WTC11 (cell line): ENCODE measurements around the gene ETS1.

Experiments used
- CREB1 ChIP-seq: sonication (generic); formaldehyde crosslinking; IDR thresholded peaks from 2 replicates; pipeline ENCODE4 v1.8.0; 2023; ENCODE audit warnings: mild to moderate bottlenecking, missing genetic modification reagents
- EMX1 ChIP-seq: fragments of 250-450 bp; sonication (Bioruptor Pico); IDR thresholded peaks from 2 replicates; pipeline ENCODE4 v1.8.0; 2021; ENCODE audit warnings: mild to moderate bottlenecking
- FOXJ3 ChIP-seq: sonication (generic); formaldehyde crosslinking; IDR thresholded peaks from 2 replicates; pipeline ENCODE4 v1.9.0; 2021; ENCODE audit warnings: missing genetic modification reagents, mild to moderate bottlenecking, borderline replicate concordance
- FOXP1 ChIP-seq: sonication (generic); formaldehyde crosslinking; IDR thresholded peaks from 2 replicates; pipeline ENCODE4 v1.8.0; 2022; ENCODE audit warnings: missing genetic modification reagents, mild to moderate bottlenecking, moderate library complexity, borderline replicate concordance
- JUN ChIP-seq: sonication (generic); formaldehyde crosslinking; IDR thresholded peaks from 2 replicates; pipeline ENCODE4 v1.8.0; 2023; ENCODE audit warnings: mild to moderate bottlenecking, missing genetic modification reagents
- MXD4 ChIP-seq: fragments of 250-450 bp; sonication (Bioruptor Pico); IDR thresholded peaks from 2 replicates; pipeline ENCODE4 v1.8.0; 2021; ENCODE audit warnings: mild to moderate bottlenecking, moderate library complexity, borderline replicate concordance
- SOX15 ChIP-seq: fragments of 250-450 bp; sonication (Bioruptor Pico); IDR thresholded peaks from 2 replicates; pipeline ENCODE4 v1.9.0; 2021; ENCODE audit warnings: mild to moderate bottlenecking
- ZNF232 ChIP-seq: sonication (generic); formaldehyde crosslinking; IDR thresholded peaks from 2 replicates; pipeline ENCODE4 v1.8.0; 2022; ENCODE audit warnings: mild to moderate bottlenecking, missing genetic modification reagents
- ZNF396 ChIP-seq: fragments of 250-450 bp; sonication (Bioruptor Pico); IDR thresholded peaks from 2 replicates; pipeline ENCODE4 v1.8.0; 2021; ENCODE audit warnings: mild to moderate bottlenecking, moderate library complexity, borderline replicate concordance
- TF ChIP-seq, protein P1 (sequence below): sonication (generic); formaldehyde crosslinking; IDR thresholded peaks from 2 replicates; pipeline ENCODE4 v1.8.0; 2022; ENCODE audit warnings: mild to moderate bottlenecking, missing genetic modification reagents
- TF ChIP-seq, protein P2 (sequence below): fragments of 200-600 bp; IDR thresholded peaks from 2 replicates; pipeline ENCODE4 v1.8.0; 2022; ENCODE audit warnings: antibody characterized with exemption
- TF ChIP-seq, protein P3 (sequence below): sonication (generic); formaldehyde crosslinking; conservative IDR thresholded peaks from 2 replicates; pipeline ENCODE4 v1.8.1; 2022; ENCODE audit warnings: mild to moderate bottlenecking, missing genetic modification reagents
- TF ChIP-seq, protein P4 (sequence below): sonication (generic); formaldehyde crosslinking; IDR thresholded peaks from 2 replicates; pipeline ENCODE4 v1.8.1; 2023; ENCODE audit warnings: mild to moderate bottlenecking, missing genetic modification reagents, borderline replicate concordance
- TF ChIP-seq, protein P5 (sequence below): sonication (generic); formaldehyde crosslinking; IDR thresholded peaks from 2 replicates; pipeline ENCODE4 v1.8.0; 2023; ENCODE audit warnings: missing genetic modification reagents, mild to moderate bottlenecking, borderline replicate concordance

DNA sequence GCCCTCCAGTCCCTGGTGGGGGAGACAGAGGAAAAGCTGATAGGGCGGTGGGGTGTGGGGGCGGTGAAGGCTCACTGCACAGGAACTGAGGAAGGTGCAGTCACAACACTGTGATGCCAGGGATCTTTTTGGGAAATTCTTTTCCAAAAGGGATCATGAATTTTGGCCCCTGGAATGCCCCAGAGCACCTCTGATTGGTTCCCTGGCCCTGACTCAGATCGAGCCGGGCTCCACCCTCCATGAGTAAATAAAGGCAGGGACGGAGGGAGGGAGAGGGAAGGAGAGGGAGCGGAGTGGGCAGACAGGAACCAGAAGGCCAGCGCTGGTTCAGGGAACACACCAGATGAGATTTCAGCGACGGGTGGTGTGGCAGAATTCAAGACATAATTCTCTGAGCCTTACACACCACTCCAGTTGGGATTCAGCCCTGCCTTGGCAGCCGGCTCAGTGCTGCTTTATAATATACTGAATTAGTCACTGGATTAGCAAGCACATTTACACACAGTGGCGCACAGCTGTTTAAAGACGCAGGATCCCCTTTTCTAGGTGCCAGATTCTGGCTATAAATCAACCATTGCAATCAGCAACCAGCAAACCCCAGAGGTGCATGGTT, 80.3 kb downstream of the ETS1 start:
- TF ChIP-seq, protein P1, sequence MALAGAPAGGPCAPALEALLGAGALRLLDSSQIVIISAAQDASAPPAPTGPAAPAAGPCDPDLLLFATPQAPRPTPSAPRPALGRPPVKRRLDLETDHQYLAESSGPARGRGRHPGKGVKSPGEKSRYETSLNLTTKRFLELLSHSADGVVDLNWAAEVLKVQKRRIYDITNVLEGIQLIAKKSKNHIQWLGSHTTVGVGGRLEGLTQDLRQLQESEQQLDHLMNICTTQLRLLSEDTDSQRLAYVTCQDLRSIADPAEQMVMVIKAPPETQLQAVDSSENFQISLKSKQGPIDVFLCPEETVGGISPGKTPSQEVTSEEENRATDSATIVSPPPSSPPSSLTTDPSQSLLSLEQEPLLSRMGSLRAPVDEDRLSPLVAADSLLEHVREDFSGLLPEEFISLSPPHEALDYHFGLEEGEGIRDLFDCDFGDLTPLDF: no peak
- TF ChIP-seq ZNF232 (CRISPR knock-in tag): no peak
- TF ChIP-seq, protein P2, sequence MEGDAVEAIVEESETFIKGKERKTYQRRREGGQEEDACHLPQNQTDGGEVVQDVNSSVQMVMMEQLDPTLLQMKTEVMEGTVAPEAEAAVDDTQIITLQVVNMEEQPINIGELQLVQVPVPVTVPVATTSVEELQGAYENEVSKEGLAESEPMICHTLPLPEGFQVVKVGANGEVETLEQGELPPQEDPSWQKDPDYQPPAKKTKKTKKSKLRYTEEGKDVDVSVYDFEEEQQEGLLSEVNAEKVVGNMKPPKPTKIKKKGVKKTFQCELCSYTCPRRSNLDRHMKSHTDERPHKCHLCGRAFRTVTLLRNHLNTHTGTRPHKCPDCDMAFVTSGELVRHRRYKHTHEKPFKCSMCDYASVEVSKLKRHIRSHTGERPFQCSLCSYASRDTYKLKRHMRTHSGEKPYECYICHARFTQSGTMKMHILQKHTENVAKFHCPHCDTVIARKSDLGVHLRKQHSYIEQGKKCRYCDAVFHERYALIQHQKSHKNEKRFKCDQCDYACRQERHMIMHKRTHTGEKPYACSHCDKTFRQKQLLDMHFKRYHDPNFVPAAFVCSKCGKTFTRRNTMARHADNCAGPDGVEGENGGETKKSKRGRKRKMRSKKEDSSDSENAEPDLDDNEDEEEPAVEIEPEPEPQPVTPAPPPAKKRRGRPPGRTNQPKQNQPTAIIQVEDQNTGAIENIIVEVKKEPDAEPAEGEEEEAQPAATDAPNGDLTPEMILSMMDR: no peak
- no peak for TF ChIP-seq MXD4 (CRISPR knock-in tag)
- TF ChIP-seq, protein P3, sequence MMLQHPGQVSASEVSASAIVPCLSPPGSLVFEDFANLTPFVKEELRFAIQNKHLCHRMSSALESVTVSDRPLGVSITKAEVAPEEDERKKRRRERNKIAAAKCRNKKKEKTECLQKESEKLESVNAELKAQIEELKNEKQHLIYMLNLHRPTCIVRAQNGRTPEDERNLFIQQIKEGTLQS (CRISPR knock-in tag): no peak
- no peak for TF ChIP-seq FOXP1 (CRISPR knock-in tag)
- TF ChIP-seq ZNF396 (CRISPR knock-in tag): no peak
- no peak for TF ChIP-seq JUN (CRISPR knock-in tag)
- no peak for TF ChIP-seq EMX1 (CRISPR knock-in tag)
- TF ChIP-seq, protein P4, sequence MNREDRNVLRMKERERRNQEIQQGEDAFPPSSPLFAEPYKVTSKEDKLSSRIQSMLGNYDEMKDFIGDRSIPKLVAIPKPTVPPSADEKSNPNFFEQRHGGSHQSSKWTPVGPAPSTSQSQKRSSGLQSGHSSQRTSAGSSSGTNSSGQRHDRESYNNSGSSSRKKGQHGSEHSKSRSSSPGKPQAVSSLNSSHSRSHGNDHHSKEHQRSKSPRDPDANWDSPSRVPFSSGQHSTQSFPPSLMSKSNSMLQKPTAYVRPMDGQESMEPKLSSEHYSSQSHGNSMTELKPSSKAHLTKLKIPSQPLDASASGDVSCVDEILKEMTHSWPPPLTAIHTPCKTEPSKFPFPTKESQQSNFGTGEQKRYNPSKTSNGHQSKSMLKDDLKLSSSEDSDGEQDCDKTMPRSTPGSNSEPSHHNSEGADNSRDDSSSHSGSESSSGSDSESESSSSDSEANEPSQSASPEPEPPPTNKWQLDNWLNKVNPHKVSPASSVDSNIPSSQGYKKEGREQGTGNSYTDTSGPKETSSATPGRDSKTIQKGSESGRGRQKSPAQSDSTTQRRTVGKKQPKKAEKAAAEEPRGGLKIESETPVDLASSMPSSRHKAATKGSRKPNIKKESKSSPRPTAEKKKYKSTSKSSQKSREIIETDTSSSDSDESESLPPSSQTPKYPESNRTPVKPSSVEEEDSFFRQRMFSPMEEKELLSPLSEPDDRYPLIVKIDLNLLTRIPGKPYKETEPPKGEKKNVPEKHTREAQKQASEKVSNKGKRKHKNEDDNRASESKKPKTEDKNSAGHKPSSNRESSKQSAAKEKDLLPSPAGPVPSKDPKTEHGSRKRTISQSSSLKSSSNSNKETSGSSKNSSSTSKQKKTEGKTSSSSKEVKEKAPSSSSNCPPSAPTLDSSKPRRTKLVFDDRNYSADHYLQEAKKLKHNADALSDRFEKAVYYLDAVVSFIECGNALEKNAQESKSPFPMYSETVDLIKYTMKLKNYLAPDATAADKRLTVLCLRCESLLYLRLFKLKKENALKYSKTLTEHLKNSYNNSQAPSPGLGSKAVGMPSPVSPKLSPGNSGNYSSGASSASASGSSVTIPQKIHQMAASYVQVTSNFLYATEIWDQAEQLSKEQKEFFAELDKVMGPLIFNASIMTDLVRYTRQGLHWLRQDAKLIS (CRISPR knock-in tag): no peak
- TF ChIP-seq SOX15 (CRISPR knock-in tag): no peak
- no peak for TF ChIP-seq CREB1 (CRISPR knock-in tag)
- TF ChIP-seq, protein P5, sequence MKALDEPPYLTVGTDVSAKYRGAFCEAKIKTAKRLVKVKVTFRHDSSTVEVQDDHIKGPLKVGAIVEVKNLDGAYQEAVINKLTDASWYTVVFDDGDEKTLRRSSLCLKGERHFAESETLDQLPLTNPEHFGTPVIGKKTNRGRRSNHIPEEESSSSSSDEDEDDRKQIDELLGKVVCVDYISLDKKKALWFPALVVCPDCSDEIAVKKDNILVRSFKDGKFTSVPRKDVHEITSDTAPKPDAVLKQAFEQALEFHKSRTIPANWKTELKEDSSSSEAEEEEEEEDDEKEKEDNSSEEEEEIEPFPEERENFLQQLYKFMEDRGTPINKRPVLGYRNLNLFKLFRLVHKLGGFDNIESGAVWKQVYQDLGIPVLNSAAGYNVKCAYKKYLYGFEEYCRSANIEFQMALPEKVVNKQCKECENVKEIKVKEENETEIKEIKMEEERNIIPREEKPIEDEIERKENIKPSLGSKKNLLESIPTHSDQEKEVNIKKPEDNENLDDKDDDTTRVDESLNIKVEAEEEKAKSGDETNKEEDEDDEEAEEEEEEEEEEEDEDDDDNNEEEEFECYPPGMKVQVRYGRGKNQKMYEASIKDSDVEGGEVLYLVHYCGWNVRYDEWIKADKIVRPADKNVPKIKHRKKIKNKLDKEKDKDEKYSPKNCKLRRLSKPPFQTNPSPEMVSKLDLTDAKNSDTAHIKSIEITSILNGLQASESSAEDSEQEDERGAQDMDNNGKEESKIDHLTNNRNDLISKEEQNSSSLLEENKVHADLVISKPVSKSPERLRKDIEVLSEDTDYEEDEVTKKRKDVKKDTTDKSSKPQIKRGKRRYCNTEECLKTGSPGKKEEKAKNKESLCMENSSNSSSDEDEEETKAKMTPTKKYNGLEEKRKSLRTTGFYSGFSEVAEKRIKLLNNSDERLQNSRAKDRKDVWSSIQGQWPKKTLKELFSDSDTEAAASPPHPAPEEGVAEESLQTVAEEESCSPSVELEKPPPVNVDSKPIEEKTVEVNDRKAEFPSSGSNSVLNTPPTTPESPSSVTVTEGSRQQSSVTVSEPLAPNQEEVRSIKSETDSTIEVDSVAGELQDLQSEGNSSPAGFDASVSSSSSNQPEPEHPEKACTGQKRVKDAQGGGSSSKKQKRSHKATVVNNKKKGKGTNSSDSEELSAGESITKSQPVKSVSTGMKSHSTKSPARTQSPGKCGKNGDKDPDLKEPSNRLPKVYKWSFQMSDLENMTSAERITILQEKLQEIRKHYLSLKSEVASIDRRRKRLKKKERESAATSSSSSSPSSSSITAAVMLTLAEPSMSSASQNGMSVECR (CRISPR knock-in tag): no peak
- TF ChIP-seq FOXJ3 (CRISPR knock-in tag): no peak
